Measurements from ENCODE around the gene HFE.
"Not testable (repeated sequence)": the region's sequence is repeated elsewhere in the genome, so short reads cannot be mapped to it uniquely, and the experiment has no call there.

The HFE gene

DNA sequence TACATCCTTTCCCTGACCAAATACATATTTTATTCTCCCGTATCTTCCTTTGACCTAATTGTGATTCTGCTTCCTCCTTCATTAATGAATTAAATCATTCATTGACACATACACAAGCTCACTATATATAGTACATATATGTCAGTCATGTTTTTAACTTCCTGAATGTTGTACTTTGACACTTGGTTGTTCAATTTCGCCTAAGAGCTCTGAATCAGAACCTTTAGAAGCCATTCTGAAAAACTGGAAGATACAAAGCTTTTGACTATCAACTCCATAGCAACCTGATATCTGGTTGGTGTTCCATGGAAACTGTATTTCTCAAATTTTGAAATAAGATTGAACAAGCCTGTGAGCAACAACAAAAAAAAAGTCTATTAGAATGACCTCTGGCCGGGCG, 27.3 kb upstream of the HFE start:
- DNase-seq (ENCODE audit: low spot score), result no peak

GRCh38 chr6:26064619-26065257, 22.5 kb upstream of the HFE start:
- peak; percentile 69 for DNase-seq (ENCODE audit: low spot score)

DNA sequence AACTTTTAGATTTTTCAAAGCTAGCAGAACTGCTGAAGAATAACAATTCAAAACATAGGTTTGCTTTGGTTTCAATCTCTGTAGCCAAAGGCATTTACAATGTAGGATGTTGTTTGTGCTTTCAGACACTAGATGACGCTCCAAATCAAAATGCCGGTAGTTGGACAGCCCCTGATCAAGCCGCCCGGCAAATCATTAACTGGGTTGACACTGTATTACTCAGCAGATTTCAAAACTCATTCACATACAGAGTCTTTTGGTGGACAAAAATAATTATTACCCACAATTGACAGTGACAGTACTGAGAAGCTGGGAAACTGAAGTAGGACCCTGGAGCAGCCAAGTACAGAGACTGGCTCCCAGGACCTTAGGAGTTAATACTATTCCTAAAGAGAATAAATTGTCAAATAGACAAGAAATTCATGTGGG, 21.3 kb upstream of the HFE start:
- peak; percentile 78 for DNase-seq (ENCODE audit: low spot score)

- DNase-seq (ENCODE audit: low spot score), result no peak
Observed at GRCh38 chr6:26067367-26067766, 19.9 kb upstream of the HFE start.

GRCh38 chr6:26068036-26068435, 19.2 kb upstream of the HFE start:
- DNase-seq (ENCODE audit: low spot score), result no peak

DNA sequence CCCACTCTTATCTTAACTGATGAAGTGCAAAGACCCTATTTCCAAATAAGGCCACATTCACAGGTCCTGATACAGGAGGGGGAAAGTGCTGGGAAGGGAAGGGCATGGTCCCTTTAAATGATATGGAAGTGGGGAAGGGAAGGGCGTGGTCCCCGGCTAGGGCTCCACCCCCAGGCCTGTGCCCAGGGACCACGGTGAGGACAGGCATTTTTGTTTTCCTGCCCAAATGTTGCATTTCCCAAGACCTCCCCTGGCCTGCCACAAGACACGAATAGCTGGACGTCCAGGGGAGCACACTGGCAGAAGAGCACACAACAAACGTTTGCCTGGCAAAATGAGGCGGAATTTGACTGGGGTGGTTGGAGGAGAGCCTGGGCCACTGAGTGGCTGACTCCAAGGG, 16.1 kb upstream of the HFE start:
- no peak for DNase-seq (ENCODE audit: low spot score)

DNA sequence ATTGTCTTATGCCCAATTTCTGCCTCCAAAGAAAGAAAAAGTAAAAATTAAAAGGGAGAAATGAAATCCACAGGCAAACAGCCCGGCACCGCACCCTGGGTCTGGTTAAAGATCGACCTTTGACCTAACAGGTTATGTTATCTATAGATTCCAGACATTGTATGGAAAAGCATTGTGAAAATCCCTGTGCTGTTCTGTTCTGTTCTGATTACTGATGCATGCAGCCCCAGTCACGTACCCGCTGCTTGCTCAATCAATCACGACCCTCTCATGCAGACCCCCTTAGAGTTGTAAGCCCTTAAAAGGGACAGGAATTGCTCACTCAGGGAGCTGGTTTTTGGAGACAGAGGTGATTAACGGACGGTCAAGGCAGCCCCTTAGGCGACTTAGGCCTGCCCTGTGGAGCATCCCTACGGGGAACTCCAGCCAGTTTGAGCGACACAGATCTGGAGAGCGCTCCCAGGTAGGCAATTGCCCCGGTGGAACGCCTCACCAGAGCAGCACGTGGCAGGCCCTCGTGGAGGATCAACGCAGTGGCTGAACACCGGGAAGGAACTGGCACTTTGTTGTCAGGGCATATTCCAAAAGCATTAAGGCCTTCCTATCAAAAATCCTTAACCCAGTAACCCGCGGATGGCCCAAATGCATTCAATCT, 12.0 kb upstream of the HFE start:
- DNase-seq (ENCODE audit: low spot score), result no peak

- not testable (repeated sequence) for DNase-seq (ENCODE audit: low spot score)
Observed at GRCh38 chr6:26078066-26078465, 9.2 kb upstream of the HFE start.

DNA sequence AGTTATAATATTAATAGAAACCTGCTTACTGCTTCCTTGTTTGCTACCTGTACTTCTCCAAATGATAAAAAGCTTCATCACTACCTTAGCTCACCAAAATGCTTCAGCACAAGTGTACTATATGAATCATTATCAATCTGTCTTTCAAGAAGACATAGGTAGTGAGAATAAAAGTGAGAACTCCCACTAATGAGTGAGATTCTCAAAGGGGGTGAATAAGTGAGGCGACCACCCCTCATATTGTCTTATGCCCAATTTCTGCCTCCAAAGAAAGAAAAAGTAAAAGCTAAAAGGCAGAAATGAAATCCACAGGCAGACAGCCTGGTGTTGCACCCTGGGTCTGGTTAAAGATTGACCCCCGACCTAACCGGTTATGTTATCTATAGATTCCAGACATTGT, 6.1 kb upstream of the HFE start:
- not testable (repeated sequence) for DNase-seq (ENCODE audit: low spot score)

DNA sequence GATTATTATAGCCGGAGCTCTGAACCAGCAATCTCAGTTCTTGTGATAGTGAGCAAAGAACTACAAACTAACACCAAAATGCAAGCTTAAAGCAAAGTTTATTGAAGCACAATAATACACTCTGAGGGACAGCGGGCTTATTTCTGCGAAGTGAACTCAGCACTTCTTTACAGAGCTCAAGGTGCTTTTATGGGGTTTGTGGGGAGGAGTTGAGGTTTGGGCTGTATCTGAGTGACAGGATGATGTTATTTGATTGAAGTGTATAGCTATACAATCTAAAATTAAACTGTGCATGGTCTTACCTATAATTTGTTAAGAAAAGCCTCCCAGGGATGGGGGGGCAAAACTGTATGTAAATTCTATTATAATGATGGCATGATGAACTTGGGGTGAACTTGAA, 1.0 kb upstream of the HFE start:
- DNase-seq (ENCODE audit: low spot score), result peak; percentile 64

GRCh38 chr6:26088344-26088743, 1.1 kb downstream of the HFE start:
- DNase-seq (ENCODE audit: low spot score), result no peak

DNA sequence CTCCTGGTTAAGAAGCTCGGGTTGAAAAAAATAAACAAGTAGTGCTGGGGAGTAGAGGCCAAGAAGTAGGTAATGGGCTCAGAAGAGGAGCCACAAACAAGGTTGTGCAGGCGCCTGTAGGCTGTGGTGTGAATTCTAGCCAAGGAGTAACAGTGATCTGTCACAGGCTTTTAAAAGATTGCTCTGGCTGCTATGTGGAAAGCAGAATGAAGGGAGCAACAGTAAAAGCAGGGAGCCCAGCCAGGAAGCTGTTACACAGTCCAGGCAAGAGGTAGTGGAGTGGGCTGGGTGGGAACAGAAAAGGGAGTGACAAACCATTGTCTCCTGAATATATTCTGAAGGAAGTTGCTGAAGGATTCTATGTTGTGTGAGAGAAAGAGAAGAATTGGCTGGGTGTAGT, 2.0 kb downstream of the HFE start:
- no peak for DNase-seq (ENCODE audit: low spot score)

DNA sequence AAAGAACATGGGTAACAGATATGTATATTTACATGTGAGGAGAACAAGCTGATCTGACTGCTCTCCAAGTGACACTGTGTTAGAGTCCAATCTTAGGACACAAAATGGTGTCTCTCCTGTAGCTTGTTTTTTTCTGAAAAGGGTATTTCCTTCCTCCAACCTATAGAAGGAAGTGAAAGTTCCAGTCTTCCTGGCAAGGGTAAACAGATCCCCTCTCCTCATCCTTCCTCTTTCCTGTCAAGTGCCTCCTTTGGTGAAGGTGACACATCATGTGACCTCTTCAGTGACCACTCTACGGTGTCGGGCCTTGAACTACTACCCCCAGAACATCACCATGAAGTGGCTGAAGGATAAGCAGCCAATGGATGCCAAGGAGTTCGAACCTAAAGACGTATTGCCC, 5.2 kb downstream of the HFE start:
- no peak for DNase-seq (ENCODE audit: low spot score)

DNA sequence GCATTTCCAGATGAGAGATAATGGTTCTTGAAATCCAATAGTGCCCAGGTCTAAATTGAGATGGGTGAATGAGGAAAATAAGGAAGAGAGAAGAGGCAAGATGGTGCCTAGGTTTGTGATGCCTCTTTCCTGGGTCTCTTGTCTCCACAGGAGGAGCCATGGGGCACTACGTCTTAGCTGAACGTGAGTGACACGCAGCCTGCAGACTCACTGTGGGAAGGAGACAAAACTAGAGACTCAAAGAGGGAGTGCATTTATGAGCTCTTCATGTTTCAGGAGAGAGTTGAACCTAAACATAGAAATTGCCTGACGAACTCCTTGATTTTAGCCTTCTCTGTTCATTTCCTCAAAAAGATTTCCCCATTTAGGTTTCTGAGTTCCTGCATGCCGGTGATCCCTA, 6.8 kb downstream of the HFE start:
- no peak for DNase-seq (ENCODE audit: low spot score)

GRCh38 chr6:26097268-26097875, 10.1 kb downstream of the HFE start:
- peak; percentile 76 for DNase-seq (ENCODE audit: low spot score)

- DNase-seq (ENCODE audit: low spot score), result no peak
Observed at GRCh38 chr6:26103141-26103769, 16.0 kb downstream of the HFE start.

- peak; percentile 94 for DNase-seq (ENCODE audit: low spot score)
Observed at GRCh38 chr6:26103770-26104456, 16.7 kb downstream of the HFE start.

DNA sequence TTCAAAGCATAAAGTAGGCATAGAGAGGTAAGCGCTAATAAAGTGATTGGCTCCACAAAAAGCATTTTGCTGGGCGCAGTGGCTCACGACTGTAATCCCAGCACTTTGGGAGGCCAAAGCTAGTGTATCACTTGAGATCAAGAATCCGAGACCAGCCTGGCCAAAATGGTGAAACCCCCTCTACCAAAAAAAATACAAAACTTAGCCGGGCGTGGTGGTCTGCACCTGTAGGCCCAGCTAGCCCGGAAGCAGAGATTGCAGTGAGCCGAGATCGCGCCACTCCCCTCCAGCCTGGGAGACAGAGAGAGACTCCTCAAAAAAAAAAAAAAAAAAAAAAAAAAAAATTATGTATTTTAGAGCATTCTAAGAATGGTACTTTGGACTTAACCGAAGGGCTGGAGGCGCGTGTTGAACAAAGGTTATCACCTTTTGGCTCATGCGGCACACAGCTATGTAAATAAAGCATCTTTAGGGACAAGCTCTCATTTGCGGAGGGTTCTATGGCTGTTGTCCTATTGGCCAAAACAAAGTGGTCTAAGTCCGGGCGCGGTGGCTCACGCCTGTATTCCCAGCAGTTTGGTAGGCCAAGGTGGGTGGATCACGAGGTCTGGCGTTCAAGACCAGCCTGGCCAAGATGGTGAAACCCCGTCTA, 17.4 kb downstream of the HFE start:
- no peak for DNase-seq (ENCODE audit: low spot score)

- DNase-seq (ENCODE audit: low spot score), result no peak
Observed at GRCh38 chr6:26105109-26105730, 18.0 kb downstream of the HFE start.

GRCh38 chr6:26105842-26106241, 18.6 kb downstream of the HFE start:
- no peak for DNase-seq (ENCODE audit: low spot score)

DNA sequence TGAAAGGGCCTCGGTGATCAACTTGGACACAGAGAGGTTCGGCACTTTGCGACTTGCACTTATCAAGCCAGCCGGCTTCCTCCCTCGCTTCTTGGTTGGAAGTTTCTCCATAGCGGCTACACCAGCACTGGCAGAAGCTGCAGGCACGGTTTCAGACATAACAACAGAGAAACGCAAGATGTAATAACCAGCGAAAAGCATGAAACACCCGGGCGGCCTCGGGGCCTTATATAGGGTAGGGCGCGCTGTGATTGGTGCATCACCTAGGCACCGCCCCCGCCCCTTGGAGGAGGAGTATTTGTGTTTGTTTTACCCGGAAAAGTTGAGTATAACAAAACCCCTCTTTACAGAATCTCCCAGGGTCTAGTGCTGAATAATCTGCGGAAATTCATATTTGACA, 20.7 kb downstream of the HFE start:
- no peak for DNase-seq (ENCODE audit: low spot score)

GRCh38 chr6:26109772-26110171, 22.5 kb downstream of the HFE start:
- DNase-seq (ENCODE audit: low spot score), result no peak
